Transverse colon (tissue), 4 donors: ENCODE measurements around the gene OR6J1.

Experiments
- CTCF ChIP-seq, 5 experiments: fragments of 200-600 bp in 3 of 5; fragments of 450-650 bp in 2 of 5; sonication (generic) in 3 of 5; IDR thresholded peaks; 1 replicate in 2 of 5; 2 replicates in 3 of 5; pipeline ENCODE4 v1.5.1; 2016 to 2017; ENCODE audit warnings: antibody characterized with exemption in 5 of 5, inconsistent platforms in 3 of 5, mild to moderate bottlenecking in 2 of 5, moderate library complexity in 1 of 5
- POLR2AphosphoS5 ChIP-seq, 3 donors: sonication (generic); formaldehyde crosslinking; IDR thresholded peaks; one replicate each; pipeline ENCODE4 v1.6.1; 2016; ENCODE audit warnings: antibody characterized with exemption in 3 of 3

- TF ChIP-seq CTCF (IDR thresholded peaks at IDR 0.05) (no peak), POLR2AphosphoS5 (IDR thresholded peaks at IDR 0.05) (no peak)
Measured at GRCh38 chr14:22629361-22629760, 14.8 kb downstream of the OR6J1 start.
